Smooth muscle cell (in vitro differentiated cells): ENCODE measurements around the gene TOP3B. TPM values are rescaled to one million over a fixed set of nuclear protein-coding genes. Genes with fewer than 3 reads are reported as not detected.

ENCODE experiments used
- DNase-seq: peaks from one replicate; lab custom pipeline; 2025; ENCODE audit not compliant: unreplicated experiment; lab: John Stamatoyannopoulos, UW
- H2AFZ ChIP-seq: fragments of 200-600 bp; sonication (generic); 2 replicates; pipeline ENCODE4 v1.6.0; 2016; ENCODE audit warnings: antibody characterized with exemption, low read depth, mild to moderate bottlenecking
- H3F3A ChIP-seq: fragments of 200-600 bp; sonication (generic); 2 replicates; pipeline ENCODE4 v1.6.0; 2017; ENCODE audit warnings: antibody characterized with exemption, low read depth
- H3K27ac ChIP-seq: fragments of 200-600 bp; sonication (generic); 2 replicates; pipeline ENCODE4 v1.5.1; 2016; ENCODE audit warnings: low read depth, mild to moderate bottlenecking
- H3K27me3 ChIP-seq: fragments of 200-600 bp; sonication (generic); 2 replicates; pipeline ENCODE4 v1.6.1; 2016; ENCODE audit warnings: low read depth, mild to moderate bottlenecking
- H3K36me3 ChIP-seq: fragments of 200-600 bp; sonication (generic); 2 replicates; pipeline ENCODE4 v1.5.1; 2016; ENCODE audit warnings: low read depth
- H3K4me1 ChIP-seq: fragments of 200-600 bp; sonication (generic); 2 replicates; pipeline ENCODE4 v1.5.1; 2016; ENCODE audit warnings: low read depth
- H3K4me2 ChIP-seq: fragments of 200-600 bp; sonication (generic); 2 replicates; pipeline ENCODE4 v1.6.0; 2016; ENCODE audit warnings: mild to moderate bottlenecking
- H3K4me3 ChIP-seq: fragments of 200-600 bp; sonication (generic); 2 replicates; pipeline ENCODE4 v1.5.1; 2016; ENCODE audit warnings: mild to moderate bottlenecking
- H3K79me2 ChIP-seq: fragments of 200-600 bp; sonication (generic); 2 replicates; pipeline ENCODE4 v1.6.0; 2016; ENCODE audit warnings: low read depth, mild to moderate bottlenecking
- H3K9ac ChIP-seq: fragments of 200-600 bp; sonication (generic); 2 replicates; pipeline ENCODE4 v1.6.0; 2016; ENCODE audit warnings: low read depth
- H3K9me3 ChIP-seq: fragments of 200-600 bp; sonication (generic); replicated peaks from 2 replicates; pipeline ENCODE4 v1.5.1; 2016; ENCODE audit warnings: low read depth
- H4K20me1 ChIP-seq: fragments of 200-600 bp; sonication (generic); 2 replicates; pipeline ENCODE4 v1.6.0; 2016; ENCODE audit warnings: low read depth
- CTCF ChIP-seq: fragments of 200-600 bp; sonication (generic); IDR thresholded peaks from 2 replicates; pipeline ENCODE4 v1.5.1; 2017; ENCODE audit warnings: borderline replicate concordance, mild to moderate bottlenecking, antibody characterized with exemption; ENCODE audit not compliant: insufficient read depth, poor library complexity, severe bottlenecking
- WGBS: methylation state at CpG from one replicate; pipeline ENCODE4 v1.1.7; 2016; ENCODE audit warnings: low lambda C conversion rate; 5-methylcytosine and 5-hydroxymethylcytosine counted together
- polyA plus RNA-seq: library from polyadenylated mRNA; unstranded; fragments of >200 nt; fragmentation: Nextera tagmentation; extraction: Ambion mirVana; gene quantifications from 2 replicates; pipeline ENCODE4 v1.2.1, GENCODE V29; 2016
- total RNA-seq: library from RNA; depleted of rRNA; stranded (reverse); fragments of >200 nt; gene quantifications from 2 replicates; pipeline ENCODE4 v1.2.3, GENCODE V29; 2014

Gene TOP3B
- total and polyA plus RNA-seq, 2 experiments from 2014 or later = 15.2 to 17.6 TPM

- Histone ChIP-seq H3K4me1 (peaks cover 16% of the 10 kb centered on the region), H3K27me3 (no peaks in the 10 kb centered on the region), H3K4me2 (no peak overlapping the region), H3K9ac (no peak overlapping the region), H3F3A (peaks cover 20% of the 10 kb centered on the region), H4K20me1 (peaks cover 4% of the 10 kb centered on the region), H3K79me2 (no peaks in the 10 kb centered on the region), H3K9me3 (no peaks in the 10 kb centered on the region), H3K36me3 (no peaks in the 10 kb centered on the region), H3K27ac (no peak overlapping the region), H3K4me3 (no peak overlapping the region), H2AFZ (no peak overlapping the region)
- no peak for TF ChIP-seq CTCF
- 98% methylated on average over 13 of the region's 13 CpGs for WGBS
- no peak for DNase-seq
Measured at GRCh38 chr22:21945453-21946261, 36.9 kb downstream of the TOP3B start.

- peaks cover 16% of the 10 kb centered on the region for H3K4me1 ChIP-seq
- H3K79me2 ChIP-seq = no peaks in the 10 kb centered on the region
- WGBS = 97% methylated on average over 7 of the region's 7 CpGs
- H3K27me3 ChIP-seq = no peaks in the 10 kb centered on the region
- H3K36me3 ChIP-seq = no peaks in the 10 kb centered on the region
- H4K20me1 ChIP-seq = peaks cover 2% of the 10 kb centered on the region
- no peak for DNase-seq
- H2AFZ ChIP-seq = no peak overlapping the region
- H3K4me3 ChIP-seq = no peak overlapping the region
- no peak overlapping the region for H3K4me2 ChIP-seq
- TF ChIP-seq CTCF = no peak
- H3K9ac ChIP-seq = no peak overlapping the region
- H3K27ac ChIP-seq = no peak overlapping the region
- H3K9me3 ChIP-seq = no peaks in the 10 kb centered on the region
- peaks cover 20% of the 10 kb centered on the region for H3F3A ChIP-seq
Measured at GRCh38 chr22:21944871-21945270, 37.7 kb downstream of the TOP3B start.

GRCh38 chr22:21943571-21944448, 38.8 kb downstream of the TOP3B start:
- DNase-seq = no peak
- 97% methylated on average over 18 of the region's 18 CpGs for WGBS
- no peaks in the 10 kb centered on the region for H3K79me2 ChIP-seq

More at GRCh38 chr22:21943571-21944448, 38.8 kb downstream of the TOP3B start:
- Histone ChIP-seq H3K4me1 (peaks cover 16% of the 10 kb centered on the region), H4K20me1 (no peaks in the 10 kb centered on the region), H3K27ac (no peak overlapping the region), H3K9me3 (no peaks in the 10 kb centered on the region), H3K36me3 (no peaks in the 10 kb centered on the region), H3K9ac (no peak overlapping the region), H3K4me3 (no peak overlapping the region), H3F3A (peaks cover 20% of the 10 kb centered on the region), H2AFZ (no peak overlapping the region), H3K4me2 (no peak overlapping the region), H3K27me3 (no peaks in the 10 kb centered on the region)
- no peak for TF ChIP-seq CTCF
